PFSK-1 (cell line): ENCODE results near the gene GDPD4.

Experiments used
- POLR2AphosphoS5 ChIP-seq: IDR thresholded peaks from 2 replicates; pipeline ENCODE4 v1.6.1; 2012; ENCODE audit warnings: low read depth, mild to moderate bottlenecking, control low read depth, low read length, moderate library complexity
- SIN3A ChIP-seq: IDR thresholded peaks from 2 replicates; pipeline ENCODE4 v1.6.1; 2012; ENCODE audit warnings: mild to moderate bottlenecking, low read length, moderate library complexity, borderline replicate concordance; ENCODE audit not compliant: insufficient read depth
- TAF1 ChIP-seq: IDR thresholded peaks from 2 replicates; pipeline ENCODE4 v1.6.1; 2012; ENCODE audit warnings: low read length, control low read depth, borderline replicate concordance; ENCODE audit not compliant: insufficient read depth
- TF ChIP-seq, protein P1 (sequence below), 2 experiments: IDR thresholded peaks; 2 replicates each; pipeline versions ENCODE4 v1.6.1 to v1.8.0; 2011 to 2012; ENCODE audit warnings: low read depth in 2 of 2, low read length in 2 of 2, control low read depth in 1 of 2, inconsistent platforms in 1 of 2, mild to moderate bottlenecking in 1 of 2, moderate library complexity in 1 of 2; ENCODE audit not compliant: insufficient read depth in 1 of 2

DNA sequence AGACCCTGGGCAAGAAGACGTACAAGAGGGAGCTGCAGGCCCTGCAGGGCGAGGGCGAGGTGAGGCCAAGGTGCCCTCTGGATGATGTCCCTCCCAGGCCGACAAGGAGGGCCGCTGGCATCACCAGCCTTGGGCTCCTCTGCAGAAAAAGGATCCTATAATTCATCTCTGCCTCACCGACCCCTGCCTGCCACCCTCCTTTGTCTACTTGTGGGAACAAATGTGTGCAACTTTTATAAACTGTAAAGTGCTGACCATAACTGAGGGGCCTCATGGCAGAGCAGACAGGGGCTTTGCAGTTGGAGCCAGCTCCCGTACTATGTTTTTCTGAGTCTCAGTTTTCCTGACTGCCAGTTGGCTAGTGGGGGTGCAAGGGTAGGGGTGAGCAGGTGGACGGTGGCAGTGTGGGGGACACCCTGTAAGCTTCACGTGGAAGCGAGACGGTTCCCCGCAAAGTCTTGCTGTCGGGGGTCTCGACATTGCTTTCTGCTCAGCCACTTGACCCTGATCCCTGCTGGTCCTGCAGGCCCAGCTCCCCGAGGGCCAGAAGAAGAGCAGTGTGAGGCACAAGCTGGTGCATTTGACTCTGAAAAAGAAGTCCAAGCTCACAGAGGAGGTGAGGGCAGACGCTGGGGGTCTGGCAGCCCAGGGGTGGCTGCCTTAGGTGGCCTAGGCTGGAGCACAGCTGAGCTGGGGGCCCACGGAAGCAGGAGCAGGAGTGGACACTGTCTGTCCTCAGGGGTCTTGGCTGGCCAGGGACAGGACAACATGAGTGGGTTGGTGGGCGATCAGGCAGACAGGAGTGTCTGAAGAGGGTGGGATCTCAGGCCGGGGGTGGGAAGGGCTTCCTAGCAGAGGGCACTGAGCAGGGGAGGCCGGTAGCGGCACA is 118.7 kb downstream of the GDPD4 start:
- TF ChIP-seq POLR2AphosphoS5 (no peak), TAF1 (no peak), SIN3A (no peak)
- TF ChIP-seq, protein P1, sequence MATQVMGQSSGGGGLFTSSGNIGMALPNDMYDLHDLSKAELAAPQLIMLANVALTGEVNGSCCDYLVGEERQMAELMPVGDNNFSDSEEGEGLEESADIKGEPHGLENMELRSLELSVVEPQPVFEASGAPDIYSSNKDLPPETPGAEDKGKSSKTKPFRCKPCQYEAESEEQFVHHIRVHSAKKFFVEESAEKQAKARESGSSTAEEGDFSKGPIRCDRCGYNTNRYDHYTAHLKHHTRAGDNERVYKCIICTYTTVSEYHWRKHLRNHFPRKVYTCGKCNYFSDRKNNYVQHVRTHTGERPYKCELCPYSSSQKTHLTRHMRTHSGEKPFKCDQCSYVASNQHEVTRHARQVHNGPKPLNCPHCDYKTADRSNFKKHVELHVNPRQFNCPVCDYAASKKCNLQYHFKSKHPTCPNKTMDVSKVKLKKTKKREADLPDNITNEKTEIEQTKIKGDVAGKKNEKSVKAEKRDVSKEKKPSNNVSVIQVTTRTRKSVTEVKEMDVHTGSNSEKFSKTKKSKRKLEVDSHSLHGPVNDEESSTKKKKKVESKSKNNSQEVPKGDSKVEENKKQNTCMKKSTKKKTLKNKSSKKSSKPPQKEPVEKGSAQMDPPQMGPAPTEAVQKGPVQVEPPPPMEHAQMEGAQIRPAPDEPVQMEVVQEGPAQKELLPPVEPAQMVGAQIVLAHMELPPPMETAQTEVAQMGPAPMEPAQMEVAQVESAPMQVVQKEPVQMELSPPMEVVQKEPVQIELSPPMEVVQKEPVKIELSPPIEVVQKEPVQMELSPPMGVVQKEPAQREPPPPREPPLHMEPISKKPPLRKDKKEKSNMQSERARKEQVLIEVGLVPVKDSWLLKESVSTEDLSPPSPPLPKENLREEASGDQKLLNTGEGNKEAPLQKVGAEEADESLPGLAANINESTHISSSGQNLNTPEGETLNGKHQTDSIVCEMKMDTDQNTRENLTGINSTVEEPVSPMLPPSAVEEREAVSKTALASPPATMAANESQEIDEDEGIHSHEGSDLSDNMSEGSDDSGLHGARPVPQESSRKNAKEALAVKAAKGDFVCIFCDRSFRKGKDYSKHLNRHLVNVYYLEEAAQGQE (IDR thresholded peaks at IDR 0.05; ENCODE audit: insufficient read depth in 1 of 2, low read depth in 2 of 2, low read length in 2 of 2), result no peak
